Neutrophil (primary cell): ENCODE data around the gene PIP5KL1.

ENCODE experiments used
- H3K27ac ChIP-seq: fragments of 200-600 bp; sonication (generic); 2 replicates; pipeline ENCODE4 v1.5.1; 2016; ENCODE audit warnings: mild to moderate bottlenecking, moderate library complexity
- H3K27me3 ChIP-seq: fragments of 200-600 bp; sonication (generic); 2 replicates; pipeline ENCODE4 v1.6.0; 2016; ENCODE audit warnings: mild to moderate bottlenecking
- H3K36me3 ChIP-seq: fragments of 200-600 bp; sonication (generic); 2 replicates; pipeline ENCODE4 v1.5.1; 2017
- H3K4me1 ChIP-seq, 2 experiments: fragments of 200-600 bp in 1 of 2; sonication (generic) in 1 of 2; 1 replicate in 1 of 2; 2 replicates in 1 of 2; pipeline versions ENCODE4 v1.5.1 to v1.6.1; 2013 to 2016; ENCODE audit warnings: low read depth in 1 of 2, low read length in 1 of 2, mild to moderate bottlenecking in 1 of 2, moderate library complexity in 1 of 2; ENCODE audit not compliant: control insufficient read depth in 1 of 2, insufficient read depth in 1 of 2
- H3K4me3 ChIP-seq, 2 experiments: fragments of 200-600 bp in 1 of 2; sonication (generic) in 1 of 2; 1 replicate in 1 of 2; 2 replicates in 1 of 2; pipeline ENCODE4 v1.5.1; 2013 to 2016; ENCODE audit warnings: low read depth in 1 of 2, low read length in 1 of 2, mild to moderate bottlenecking in 1 of 2, moderate library complexity in 1 of 2
- H3K9me3 ChIP-seq: fragments of 200-600 bp; sonication (generic); 2 replicates; pipeline ENCODE4 v1.5.1; 2016
- TF ChIP-seq, protein P1 (sequence below): fragments of 200-600 bp; sonication (generic); IDR thresholded peaks from 2 replicates; pipeline ENCODE4 v1.5.1; 2016; ENCODE audit warnings: antibody characterized with exemption

Gene PIP5KL1

DNA sequence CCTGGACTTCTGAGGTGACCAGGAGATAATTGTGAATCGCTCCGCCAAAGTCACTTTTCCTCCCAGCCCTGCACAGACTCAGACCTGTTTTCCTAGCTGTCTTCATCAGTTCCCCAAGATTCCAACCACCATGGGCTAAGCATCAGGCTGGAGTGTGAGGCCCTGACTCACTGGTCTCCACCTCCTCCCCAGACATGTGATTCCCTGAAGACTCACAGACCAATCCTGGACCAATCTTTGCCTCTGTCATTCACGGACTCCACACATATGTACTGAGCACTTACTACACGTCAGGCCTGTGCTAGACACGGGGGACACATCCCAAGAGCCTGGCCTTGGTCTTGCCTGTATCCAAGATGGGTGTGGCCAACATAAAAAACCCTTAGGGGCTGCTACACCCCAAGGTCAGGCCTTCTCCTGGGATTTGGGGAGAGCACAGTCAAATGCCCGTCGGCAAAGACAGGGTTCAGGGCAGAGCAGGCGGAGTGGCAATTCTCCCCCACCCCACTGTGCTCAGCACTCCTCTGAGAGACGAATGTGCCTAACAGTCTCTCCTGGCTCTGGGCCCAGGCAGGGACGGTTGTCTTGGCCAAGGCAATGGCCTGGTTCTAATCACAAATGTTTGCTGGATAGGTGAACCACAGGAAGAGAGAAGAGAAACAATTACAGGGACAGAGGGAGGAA, 38.3 kb upstream of the PIP5KL1 start:
- Histone ChIP-seq H3K4me1 (peaks cover 15 to 21% of the 10 kb centered on the region in 2 experiments), H3K36me3 (no peaks in the 10 kb centered on the region), H3K27me3 (peaks cover 13% of the 10 kb centered on the region), H3K4me3 (no peak overlapping the region), H3K27ac (no peak overlapping the region), H3K9me3 (no peaks in the 10 kb centered on the region)
- TF ChIP-seq, protein P1, sequence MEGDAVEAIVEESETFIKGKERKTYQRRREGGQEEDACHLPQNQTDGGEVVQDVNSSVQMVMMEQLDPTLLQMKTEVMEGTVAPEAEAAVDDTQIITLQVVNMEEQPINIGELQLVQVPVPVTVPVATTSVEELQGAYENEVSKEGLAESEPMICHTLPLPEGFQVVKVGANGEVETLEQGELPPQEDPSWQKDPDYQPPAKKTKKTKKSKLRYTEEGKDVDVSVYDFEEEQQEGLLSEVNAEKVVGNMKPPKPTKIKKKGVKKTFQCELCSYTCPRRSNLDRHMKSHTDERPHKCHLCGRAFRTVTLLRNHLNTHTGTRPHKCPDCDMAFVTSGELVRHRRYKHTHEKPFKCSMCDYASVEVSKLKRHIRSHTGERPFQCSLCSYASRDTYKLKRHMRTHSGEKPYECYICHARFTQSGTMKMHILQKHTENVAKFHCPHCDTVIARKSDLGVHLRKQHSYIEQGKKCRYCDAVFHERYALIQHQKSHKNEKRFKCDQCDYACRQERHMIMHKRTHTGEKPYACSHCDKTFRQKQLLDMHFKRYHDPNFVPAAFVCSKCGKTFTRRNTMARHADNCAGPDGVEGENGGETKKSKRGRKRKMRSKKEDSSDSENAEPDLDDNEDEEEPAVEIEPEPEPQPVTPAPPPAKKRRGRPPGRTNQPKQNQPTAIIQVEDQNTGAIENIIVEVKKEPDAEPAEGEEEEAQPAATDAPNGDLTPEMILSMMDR, result no peak

DNA sequence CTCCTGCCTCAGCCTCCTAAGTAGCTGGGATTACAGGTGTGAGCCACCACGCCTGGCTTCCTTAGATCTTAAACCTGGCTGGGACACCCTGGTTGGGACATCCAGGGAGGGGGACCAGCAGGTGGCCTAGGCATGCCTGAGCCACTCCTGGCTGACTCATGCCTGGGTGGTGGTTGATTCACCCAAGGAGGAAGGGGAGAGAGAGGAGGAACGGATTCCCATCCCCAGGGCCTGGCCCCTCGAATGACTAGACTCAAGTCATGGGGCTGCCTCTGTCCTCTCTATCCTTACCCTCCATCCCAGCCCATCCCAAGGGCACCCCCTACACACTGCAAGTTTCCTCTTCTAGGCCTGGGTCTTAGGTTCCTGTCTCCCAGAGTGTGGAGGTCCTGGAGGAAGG, 37.5 kb upstream of the PIP5KL1 start:
- peaks cover 13% of the 10 kb centered on the region for H3K27me3 ChIP-seq
- peaks cover 15 to 21% of the 10 kb centered on the region in 2 experiments for H3K4me1 ChIP-seq
- no peaks in the 10 kb centered on the region for H3K9me3 ChIP-seq
- no peak overlapping the region for H3K4me3 ChIP-seq
- no peak overlapping the region for H3K27ac ChIP-seq
- no peaks in the 10 kb centered on the region for H3K36me3 ChIP-seq
- TF ChIP-seq, protein P1, result no peak

DNA sequence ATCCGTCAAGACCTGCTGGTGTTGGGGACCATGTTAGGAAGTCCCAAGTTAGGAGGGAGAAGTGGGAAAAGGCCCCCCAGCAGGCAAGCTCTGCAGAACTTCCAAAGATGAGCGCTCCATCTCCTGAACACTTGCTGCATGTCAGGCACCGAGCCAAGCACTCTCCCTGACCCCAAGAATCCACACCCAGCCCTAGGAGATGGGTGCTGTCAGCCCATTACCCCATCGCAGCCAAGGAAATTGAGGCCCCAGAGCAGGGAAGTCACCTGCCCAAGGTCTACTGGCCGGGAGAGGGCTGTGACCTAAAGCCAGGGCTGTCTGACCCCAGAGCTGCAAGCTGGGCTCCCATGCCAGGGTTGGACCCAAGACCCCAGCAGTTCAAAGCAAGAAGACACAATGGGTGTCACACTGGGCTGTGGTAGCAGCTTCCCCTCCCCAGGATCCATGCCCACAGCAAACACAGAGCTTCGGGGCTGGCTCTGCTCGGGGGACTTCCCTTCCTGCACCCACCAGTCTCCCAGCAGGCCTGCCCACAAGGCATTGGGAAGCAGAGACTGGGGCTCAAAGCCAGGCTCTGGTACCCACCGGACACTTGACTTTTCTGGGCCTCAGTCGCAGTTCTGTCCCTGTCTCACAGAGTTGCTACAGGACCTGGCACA, 36.7 kb upstream of the PIP5KL1 start:
- H3K27me3 ChIP-seq, result peaks cover 12% of the 10 kb centered on the region
- no peaks in the 10 kb centered on the region for H3K36me3 ChIP-seq
- peaks cover 14 to 21% of the 10 kb centered on the region in 2 experiments for H3K4me1 ChIP-seq
- H3K9me3 ChIP-seq, result no peaks in the 10 kb centered on the region
- no peak overlapping the region for H3K4me3 ChIP-seq
- no peak overlapping the region for H3K27ac ChIP-seq
- TF ChIP-seq, protein P1, result no peak

DNA sequence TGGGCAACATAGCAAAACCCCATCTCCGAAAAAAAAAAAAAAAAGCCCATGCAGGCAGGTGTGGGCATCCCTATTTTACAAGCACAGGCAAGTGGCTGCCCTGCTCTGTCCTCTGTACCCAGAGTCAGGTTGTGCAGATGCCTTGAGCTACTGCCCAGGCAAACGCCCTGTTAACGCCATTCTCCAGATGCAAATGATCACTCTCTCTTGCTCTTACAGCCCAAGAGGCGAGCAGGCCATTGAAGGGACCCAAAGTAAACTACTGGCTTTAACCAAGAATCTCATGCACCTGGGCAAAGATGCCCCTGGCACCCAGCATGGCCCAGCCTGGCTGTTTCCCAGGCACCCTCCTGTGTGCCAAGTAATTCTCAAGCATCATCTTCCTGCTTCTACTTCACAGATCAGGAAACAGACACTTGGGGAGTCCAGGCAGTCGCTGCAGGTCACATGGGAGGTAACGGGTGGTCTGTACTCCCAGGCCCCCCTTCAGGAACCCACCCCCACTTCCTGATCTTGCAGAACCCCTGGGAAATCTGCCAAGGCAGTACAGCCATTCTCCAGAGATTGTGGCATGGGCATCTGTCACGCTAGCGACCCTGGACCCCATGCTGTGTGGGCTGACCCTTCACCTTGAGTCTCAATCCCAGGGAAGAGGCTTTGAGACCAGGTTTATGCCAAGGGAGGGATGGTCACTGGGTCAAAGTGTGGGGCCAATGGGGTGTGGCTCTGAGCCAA, 36.0 kb upstream of the PIP5KL1 start:
- no peaks in the 10 kb centered on the region for H3K9me3 ChIP-seq
- no peak overlapping the region for H3K27ac ChIP-seq
- peaks cover 7% of the 10 kb centered on the region for H3K27me3 ChIP-seq
- H3K4me3 ChIP-seq, result no peak overlapping the region
- TF ChIP-seq, protein P1, result no peak
- peaks cover 7 to 16% of the 10 kb centered on the region in 2 experiments for H3K4me1 ChIP-seq
- H3K36me3 ChIP-seq, result no peaks in the 10 kb centered on the region

DNA sequence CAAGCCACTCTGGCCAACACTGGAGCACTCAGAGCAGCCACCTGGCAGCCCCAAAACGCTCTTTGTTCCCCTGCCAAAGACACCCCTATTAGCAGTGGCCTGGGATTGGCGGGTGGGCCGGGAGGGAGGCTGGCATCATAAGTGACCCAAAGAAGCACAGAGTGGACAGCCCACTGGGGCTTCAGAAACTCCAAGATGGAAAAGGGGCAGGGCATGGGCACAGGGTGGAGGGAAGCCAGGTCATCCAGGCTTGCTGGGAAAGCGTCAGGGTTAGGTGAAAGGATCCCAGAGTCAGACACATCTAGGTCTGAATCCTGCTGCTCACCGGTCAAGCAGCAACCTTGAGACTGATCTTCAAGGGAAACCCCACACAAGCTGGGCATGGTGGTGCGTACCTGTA, 35.4 kb upstream of the PIP5KL1 start:
- TF ChIP-seq, protein P1, result no peak
- H3K4me3 ChIP-seq, result no peak overlapping the region
- H3K27me3 ChIP-seq, result peaks cover 7% of the 10 kb centered on the region
- H3K36me3 ChIP-seq, result no peaks in the 10 kb centered on the region
- no peak overlapping the region for H3K27ac ChIP-seq
- H3K4me1 ChIP-seq, result peaks cover 6 to 10% of the 10 kb centered on the region in 2 experiments
- H3K9me3 ChIP-seq, result no peaks in the 10 kb centered on the region
